Endothelial cell of hepatic sinusoid (primary cell): ENCODE measurements around the gene BMF.

ENCODE experiments used
- in situ Hi-C: cut with HindIII; loops from 2 replicates; pipeline ENCODE4 v1.10.0; 2017; ENCODE audit warnings: low sequenced_read_pairs

Gene BMF

DNA sequence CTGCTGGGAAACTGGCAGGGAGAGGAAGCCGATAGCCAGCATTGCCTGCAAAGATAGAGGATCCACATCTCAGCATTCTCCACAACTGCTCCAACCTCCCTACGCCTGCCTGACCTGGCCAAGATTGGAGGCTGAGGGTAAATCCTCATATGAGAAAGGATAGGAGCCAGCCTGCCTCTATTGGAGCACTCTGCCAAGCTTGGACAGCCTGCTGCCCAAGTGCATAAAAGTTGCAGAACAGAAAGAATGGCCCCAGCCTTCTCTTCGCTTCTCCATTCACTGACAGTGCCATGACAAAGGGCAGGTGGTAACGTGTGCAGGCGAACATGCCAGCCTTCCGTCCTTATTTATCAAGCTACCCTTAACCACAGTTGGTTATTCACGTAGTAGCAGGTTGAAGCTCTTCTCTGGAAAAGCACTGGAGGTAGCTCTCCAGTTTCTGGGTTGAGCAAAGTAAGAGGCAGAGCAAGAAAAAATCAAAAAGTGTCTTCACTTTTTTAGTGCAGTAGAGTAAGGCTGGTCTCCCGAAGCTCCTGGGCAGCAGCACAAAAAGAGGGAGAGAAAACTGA, 4.3 kb downstream of the BMF start:
- in situ Hi-C loops: loop anchor here (5.0 kb wide), 2 partner anchors 57 to 118 kb away; no protein-coding TSS in a partner anchor

DNA sequence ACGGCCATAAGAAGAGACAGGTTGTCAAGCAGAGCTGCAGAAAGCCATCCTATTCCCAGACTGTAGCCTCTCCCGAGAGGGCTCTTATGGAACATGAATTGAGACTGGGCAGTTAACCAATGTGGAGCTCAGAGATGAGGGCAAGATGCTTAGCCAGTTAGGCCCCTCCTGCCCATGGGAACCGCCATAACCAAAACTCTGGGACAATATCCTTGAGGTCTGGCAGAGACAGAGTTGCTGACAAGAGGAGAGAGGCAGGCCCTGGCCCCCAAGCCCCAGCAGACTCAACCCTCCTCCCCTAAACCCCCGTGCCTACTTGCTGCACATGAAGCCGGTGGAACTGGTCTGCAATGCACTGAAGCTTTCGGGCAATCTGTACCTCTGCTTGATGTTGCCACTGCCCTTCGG, 4.8 kb downstream of the BMF start:
- in situ Hi-C loops: loop anchor here (5.0 kb wide), 2 partner anchors 57 to 118 kb away; no protein-coding TSS in a partner anchor

- in situ Hi-C loops: loop anchor here (5.0 kb wide), 2 partner anchors 56 to 119 kb away; no protein-coding TSS in a partner anchor
These were observed 5.5 kb downstream of the BMF start for GRCh38 chr15:40102897-40103858.

- in situ Hi-C loops: loop anchor here (5.0 kb wide), 2 partner anchors 54 to 121 kb away; no protein-coding TSS in a partner anchor
These were observed 7.5 kb downstream of the BMF start for GRCh38 chr15:40100947-40101905.

- in situ Hi-C loops: loop anchor here (5.0 kb wide), 2 partner anchors 53 to 122 kb away; no protein-coding TSS in a partner anchor
These were observed 8.3 kb downstream of the BMF start for GRCh38 chr15:40100123-40100946.

GRCh38 chr15:40098489-40099261, 10.0 kb downstream of the BMF start:
- in situ Hi-C loops: no loop called here

GRCh38 chr15:40097968-40098476, 10.7 kb downstream of the BMF start:
- in situ Hi-C loops: no loop called here

DNA sequence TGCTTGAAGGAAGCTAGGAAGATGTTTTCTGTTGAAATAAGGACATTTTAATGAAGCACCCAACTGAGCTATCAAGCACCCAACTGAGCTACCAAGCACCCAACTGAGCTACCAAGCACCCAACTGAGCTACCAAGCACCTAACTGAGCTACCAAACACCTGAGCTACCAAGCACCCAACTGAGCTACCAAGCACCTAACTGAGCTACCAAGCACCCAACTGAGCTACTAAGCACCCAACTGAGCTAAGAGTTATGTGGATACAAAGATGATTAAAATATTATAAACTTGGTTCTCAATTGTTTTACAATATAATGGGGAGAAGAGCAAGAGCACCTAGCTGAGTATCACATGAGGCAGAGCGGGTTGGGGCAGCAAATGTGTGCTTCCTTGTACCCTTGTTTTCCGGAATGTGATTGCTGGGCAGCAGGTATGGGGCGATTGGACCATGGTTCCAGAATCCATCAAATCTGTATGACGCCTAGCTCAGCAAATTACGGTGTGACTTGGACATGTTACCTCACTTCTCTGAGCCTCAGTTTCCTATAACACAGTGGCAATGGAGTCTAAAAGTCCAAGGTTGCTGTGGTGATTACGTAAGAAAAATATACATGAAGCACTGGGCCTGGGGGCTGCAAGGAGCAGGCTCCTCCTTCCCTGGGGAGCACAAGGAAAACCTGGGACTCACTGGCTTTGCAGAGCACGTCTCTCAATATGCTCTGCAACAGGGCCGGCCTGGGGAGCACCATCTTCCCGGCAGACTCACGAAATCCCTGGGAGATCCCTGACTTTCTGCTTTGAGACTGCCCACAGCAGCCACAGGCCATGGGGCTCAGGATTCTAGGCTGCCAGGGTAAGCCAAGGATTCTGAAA, 11.3 kb downstream of the BMF start:
- in situ Hi-C loops: no loop called here

GRCh38 chr15:40096094-40096891, 12.4 kb downstream of the BMF start:
- in situ Hi-C loops: no loop called here

DNA sequence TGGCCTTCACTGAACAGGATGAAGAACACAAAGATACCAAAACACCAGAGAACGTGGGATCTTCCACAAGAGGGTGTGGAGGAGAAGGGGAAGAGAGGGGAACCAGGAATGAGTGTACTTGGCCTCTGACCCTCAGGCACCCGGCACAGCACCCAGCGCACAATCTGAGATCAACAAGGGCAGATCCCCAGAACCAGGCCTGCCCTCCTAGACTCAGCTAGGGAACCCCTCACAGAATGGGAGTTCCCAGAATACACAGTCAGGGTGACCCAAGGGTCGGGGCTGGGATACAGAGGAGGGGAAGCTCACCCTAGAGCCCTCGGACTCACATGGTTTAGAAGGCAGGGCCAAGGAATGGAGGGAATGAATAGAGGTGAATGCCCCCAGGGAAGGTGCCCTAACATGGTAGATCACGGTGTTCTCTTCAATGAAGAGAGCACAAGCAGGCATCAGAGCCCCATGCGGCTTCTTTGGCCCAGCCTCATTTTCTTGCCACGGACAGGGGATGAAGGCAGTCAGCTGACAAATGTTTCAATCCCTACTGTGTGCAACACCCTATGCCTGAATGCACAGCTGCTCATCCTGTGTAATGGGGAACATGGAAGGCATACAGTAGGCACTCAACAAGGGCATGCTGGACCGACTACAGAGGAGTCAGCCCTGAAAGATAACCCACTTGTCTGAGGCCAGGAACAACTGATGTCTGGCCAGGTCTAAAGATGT, 13.1 kb downstream of the BMF start:
- in situ Hi-C loops: no loop called here

GRCh38 chr15:40094156-40094555, 14.5 kb downstream of the BMF start:
- in situ Hi-C loops: no loop called here

DNA sequence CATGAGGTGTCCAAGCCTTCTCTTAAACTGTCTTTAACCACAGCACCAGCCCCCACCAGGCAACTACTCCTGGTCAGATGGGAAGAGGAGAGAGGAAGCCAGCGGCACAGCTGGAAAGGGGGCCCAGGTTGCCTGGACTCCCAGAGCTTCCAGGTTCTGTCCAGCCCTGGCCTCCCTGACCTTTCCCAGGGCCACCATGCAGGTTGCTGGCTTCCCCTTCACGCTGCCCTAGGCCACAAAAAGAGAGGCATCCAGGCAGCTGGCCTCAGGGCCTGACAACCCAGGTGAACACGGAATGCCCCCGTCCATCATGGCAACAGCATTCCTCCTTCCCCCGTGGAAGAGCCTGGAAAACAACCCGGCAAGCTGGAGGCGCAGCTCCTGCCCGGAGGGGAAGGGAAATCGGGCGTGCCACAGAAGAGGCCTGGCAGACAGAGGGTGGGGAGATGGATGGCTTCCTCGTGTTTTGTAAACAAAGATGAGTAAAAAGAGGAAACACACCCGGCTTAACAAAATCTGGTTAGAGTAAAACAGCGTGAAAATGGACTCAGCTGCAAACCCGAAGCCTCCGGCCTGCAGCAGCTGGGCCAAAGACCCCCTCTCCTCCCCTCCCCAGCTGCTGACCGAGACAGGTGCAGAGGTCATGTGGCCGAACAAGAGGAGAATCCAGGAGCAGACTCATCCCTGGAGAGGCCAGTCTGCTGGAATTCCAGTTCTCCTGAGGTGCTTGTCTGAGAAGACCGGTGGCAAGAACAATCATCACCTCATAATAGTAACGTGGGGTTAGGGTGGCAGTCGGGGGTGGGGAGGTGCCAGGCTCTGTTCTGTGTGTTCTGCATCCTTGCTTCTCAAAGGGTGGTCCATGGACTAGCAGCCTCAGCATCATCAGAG, 15.5 kb downstream of the BMF start:
- in situ Hi-C loops: no loop called here

DNA sequence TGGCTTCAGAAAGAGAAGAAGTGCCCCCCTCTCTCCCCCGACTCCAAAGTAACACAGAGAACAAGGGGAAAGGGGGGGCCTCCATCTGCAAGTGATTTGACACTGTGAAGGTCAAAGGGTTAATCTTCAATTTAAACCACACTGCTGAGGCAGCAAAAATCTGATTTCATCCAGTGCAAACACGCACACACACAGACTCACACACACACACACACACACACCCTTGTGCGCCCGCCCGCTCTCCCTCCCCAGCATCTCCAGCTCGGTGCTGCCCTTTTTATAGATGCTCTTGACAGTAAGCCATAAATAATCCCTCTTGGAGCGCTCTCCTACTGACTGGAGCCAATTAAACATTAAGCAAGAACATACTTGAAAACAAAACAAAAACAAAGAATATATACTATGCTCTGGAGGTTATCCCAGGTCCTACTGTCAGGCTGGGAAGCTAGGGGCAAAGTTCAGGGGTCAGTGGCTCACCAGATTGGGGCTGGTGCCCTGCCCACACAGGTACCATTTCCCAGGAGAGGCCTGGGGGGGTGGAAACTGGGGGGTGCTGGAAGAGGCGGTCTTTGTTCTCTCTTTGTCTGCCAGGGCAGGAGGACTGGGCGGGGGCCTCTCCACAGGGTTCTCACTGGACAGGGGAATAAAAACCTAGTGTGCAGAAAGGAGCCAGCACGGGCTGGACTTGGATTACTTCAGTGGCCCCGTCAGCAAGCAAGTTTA, 16.3 kb downstream of the BMF start:
- in situ Hi-C loops: no loop called here

DNA sequence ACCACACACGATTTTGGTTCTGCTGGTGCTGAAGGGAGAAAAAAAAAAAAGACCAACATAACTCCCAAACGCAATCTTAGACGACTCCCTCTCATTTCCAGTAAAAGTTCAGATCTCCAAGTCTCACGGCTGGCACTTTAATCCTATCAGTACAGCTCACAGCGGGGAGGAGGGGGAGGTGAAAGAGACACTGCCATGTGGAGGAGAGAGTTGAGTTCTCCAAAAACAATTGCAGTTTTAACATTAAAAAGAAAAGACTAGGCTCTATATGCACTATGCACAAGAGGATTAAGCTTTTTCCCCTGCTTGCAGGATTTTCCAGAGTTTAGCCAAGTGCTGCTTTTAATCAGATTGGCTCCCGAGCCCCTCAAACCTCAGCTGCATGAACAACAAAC, 16.8 kb downstream of the BMF start:
- in situ Hi-C loops: no loop called here
